SK-N-MC (cell line): ENCODE results near the gene HSP90B1.

ENCODE experiments used
- EZH2 ChIP-seq: fragments of 200-600 bp; sonication (generic); IDR thresholded peaks from one replicate; pipeline ENCODE4 v1.6.1; 2017; ENCODE audit warnings: antibody characterized with exemption
- POLR2AphosphoS5 ChIP-seq: IDR thresholded peaks from 2 replicates; pipeline ENCODE4 v1.6.1; 2012; ENCODE audit warnings: mild to moderate bottlenecking, low read depth, low read length, borderline replicate concordance

DNA sequence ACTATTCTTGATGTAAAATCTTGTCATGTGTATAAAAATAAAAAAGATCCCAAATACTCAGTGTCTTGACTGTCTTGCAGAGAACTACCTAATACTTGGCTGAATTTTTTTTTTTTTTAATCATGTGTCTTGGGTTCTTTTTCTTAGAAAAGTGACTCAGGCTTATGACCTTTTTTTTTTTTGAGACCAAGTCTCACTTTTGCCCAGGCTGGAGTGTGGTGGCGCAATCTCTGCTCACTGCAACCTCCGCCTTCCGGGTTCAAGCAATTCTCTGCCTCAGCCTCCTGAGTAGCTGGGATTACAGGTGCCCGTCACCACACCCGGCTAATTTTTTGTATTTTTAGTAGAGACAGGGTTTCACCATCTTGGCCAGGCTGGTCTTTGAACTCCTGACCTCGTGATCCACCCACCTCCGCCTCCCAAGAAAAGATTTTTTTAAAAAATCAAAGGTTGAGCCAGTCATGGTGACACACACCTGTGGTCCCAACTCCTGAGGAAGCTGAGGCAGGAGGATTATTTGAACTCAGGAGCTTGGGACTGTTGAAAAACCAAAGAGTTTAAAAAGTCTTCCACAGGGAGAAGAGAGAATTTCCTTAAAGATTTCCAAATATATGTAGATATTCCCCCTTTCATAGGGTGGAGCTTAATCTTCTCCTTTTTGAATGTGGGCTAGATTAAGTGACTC lies 17.8 kb downstream of the HSP90B1 start:
- no peak for TF ChIP-seq POLR2AphosphoS5
- no peak for TF ChIP-seq EZH2
